Measurements from ENCODE around the gene ZBTB16. TPM values are rescaled to one million over a fixed set of nuclear protein-coding genes. Genes with fewer than 3 reads are reported as not detected.

The ZBTB16 gene
- polyA plus RNA-seq, 1 donor from 2014 or later: 0.45 TPM

DNA sequence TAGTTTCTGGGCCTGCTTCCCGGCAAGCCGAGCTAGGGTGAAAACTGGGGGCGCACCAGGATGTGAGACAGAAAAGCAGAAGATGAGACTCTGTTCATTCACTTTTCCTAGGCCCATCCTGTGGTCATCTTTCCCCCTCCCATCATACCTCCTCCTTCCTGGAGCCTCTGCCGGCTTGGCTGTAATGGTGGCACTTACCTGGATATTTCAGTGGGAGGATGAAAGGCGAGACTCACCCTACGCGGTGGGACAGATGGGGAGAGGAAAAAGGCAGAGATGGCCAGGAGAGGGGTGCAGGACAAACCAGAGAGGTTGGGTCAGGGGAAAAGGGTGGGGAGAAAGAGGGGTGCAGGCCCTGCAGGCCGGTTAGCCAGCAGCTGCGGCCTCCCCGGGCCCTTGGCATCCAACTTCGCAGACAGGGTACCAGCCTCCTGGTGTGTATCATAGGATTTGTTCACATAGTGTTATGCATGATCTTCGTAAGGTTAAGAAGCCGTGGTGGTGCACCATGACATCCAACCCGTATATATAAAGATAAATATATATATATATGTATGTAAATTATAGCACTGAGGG is 195.1 kb downstream of the ZBTB16 start:
- Histone ChIP-seq H3K9ac (ENCODE audit: low read length) (no peak overlapping the region), H3K79me2 (replicated peaks; ENCODE audit: insufficient read depth, low read length) (no peaks in the 10 kb centered on the region), H3K9me2 (ENCODE audit: insufficient read depth, low read length) (no peaks in the 10 kb centered on the region), H3K27ac (ENCODE audit: low read length) (no peak overlapping the region), H2AFZ (ENCODE audit: low read depth, low read length) (no peak overlapping the region), H4K20me1 (ENCODE audit: insufficient read depth) (no peaks in the 10 kb centered on the region), H3K4me2 (ENCODE audit: low read length) (no peak overlapping the region), H3K36me3 (ENCODE audit: insufficient read depth, low read length) (no peaks in the 10 kb centered on the region), H3K9me3 (ENCODE audit: low read length) (no peaks in the 10 kb centered on the region), H3K27me3 (ENCODE audit: insufficient read depth, low read depth, low read length) (no peaks in the 10 kb centered on the region), H3K4me3 (ENCODE audit: low read length) (no peak overlapping the region), H3F3A (ENCODE audit: insufficient read depth, low read length, poor library complexity, severe bottlenecking) (no peaks in the 10 kb centered on the region)
- no peak for TF ChIP-seq MXI1 (conservative IDR thresholded peaks at IDR 0.05; ENCODE audit: poor library complexity, severe bottlenecking)
- no peak for TF ChIP-seq POLR2AphosphoS5 (IDR thresholded peaks at IDR 0.05)
- TF ChIP-seq, protein P1, sequence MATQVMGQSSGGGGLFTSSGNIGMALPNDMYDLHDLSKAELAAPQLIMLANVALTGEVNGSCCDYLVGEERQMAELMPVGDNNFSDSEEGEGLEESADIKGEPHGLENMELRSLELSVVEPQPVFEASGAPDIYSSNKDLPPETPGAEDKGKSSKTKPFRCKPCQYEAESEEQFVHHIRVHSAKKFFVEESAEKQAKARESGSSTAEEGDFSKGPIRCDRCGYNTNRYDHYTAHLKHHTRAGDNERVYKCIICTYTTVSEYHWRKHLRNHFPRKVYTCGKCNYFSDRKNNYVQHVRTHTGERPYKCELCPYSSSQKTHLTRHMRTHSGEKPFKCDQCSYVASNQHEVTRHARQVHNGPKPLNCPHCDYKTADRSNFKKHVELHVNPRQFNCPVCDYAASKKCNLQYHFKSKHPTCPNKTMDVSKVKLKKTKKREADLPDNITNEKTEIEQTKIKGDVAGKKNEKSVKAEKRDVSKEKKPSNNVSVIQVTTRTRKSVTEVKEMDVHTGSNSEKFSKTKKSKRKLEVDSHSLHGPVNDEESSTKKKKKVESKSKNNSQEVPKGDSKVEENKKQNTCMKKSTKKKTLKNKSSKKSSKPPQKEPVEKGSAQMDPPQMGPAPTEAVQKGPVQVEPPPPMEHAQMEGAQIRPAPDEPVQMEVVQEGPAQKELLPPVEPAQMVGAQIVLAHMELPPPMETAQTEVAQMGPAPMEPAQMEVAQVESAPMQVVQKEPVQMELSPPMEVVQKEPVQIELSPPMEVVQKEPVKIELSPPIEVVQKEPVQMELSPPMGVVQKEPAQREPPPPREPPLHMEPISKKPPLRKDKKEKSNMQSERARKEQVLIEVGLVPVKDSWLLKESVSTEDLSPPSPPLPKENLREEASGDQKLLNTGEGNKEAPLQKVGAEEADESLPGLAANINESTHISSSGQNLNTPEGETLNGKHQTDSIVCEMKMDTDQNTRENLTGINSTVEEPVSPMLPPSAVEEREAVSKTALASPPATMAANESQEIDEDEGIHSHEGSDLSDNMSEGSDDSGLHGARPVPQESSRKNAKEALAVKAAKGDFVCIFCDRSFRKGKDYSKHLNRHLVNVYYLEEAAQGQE (IDR thresholded peaks at IDR 0.05; ENCODE audit: borderline replicate concordance): no peak
- no peak for TF ChIP-seq SMC3 (conservative IDR thresholded peaks at IDR 0.05; ENCODE audit: poor library complexity)

DNA sequence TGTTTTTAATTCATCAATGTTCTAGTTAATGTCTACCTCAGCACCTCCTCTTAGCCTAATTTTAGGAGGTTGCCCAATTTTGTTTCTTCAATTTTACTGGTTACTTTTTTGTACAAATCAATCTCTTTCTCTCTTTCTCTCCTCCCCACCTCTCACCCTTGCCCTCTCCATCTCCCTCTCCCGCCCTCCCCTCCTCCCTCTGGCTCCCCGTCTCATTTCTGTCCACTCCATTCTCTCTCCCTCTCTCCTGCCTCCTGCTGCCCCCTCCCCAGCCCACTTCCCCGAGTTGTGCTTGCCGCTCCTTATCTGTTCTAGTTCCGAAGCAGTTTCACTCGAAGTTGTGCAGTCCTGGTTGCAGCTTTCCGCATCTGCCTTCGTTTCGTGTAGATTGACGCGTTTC is 195.8 kb downstream of the ZBTB16 start:
- Histone ChIP-seq H3K9me2 (ENCODE audit: insufficient read depth, low read length) (no peaks in the 10 kb centered on the region), H3K27ac (ENCODE audit: low read length) (no peak overlapping the region), H3K79me2 (replicated peaks; ENCODE audit: insufficient read depth, low read length) (no peaks in the 10 kb centered on the region)

More for the DNA sequence above, 195.8 kb downstream of the ZBTB16 start:
- no peaks in the 10 kb centered on the region for H3F3A ChIP-seq (ENCODE audit: insufficient read depth, low read length, poor library complexity, severe bottlenecking)
- no peaks in the 10 kb centered on the region for H3K9me3 ChIP-seq (ENCODE audit: low read length)
- H3K9ac ChIP-seq (ENCODE audit: low read length): no peak overlapping the region
- H3K4me3 ChIP-seq (ENCODE audit: low read length): no peak overlapping the region
- no peak for TF ChIP-seq EP300 (conservative IDR thresholded peaks at IDR 0.05; ENCODE audit: poor library complexity, severe bottlenecking)
- no peak for TF ChIP-seq POLR2AphosphoS5 (IDR thresholded peaks at IDR 0.05)
- no peak for TF ChIP-seq RAD21 (conservative IDR thresholded peaks at IDR 0.05)
- no peak for TF ChIP-seq SMC3 (conservative IDR thresholded peaks at IDR 0.05; ENCODE audit: poor library complexity)
- TF ChIP-seq MXI1 (conservative IDR thresholded peaks at IDR 0.05; ENCODE audit: poor library complexity, severe bottlenecking): no peak
- TF ChIP-seq, protein P2, sequence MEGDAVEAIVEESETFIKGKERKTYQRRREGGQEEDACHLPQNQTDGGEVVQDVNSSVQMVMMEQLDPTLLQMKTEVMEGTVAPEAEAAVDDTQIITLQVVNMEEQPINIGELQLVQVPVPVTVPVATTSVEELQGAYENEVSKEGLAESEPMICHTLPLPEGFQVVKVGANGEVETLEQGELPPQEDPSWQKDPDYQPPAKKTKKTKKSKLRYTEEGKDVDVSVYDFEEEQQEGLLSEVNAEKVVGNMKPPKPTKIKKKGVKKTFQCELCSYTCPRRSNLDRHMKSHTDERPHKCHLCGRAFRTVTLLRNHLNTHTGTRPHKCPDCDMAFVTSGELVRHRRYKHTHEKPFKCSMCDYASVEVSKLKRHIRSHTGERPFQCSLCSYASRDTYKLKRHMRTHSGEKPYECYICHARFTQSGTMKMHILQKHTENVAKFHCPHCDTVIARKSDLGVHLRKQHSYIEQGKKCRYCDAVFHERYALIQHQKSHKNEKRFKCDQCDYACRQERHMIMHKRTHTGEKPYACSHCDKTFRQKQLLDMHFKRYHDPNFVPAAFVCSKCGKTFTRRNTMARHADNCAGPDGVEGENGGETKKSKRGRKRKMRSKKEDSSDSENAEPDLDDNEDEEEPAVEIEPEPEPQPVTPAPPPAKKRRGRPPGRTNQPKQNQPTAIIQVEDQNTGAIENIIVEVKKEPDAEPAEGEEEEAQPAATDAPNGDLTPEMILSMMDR (IDR thresholded peaks at IDR 0.05; ENCODE audit: poor library complexity, severe bottlenecking): no peak
- TF ChIP-seq TAF1 (IDR thresholded peaks at IDR 0.05; ENCODE audit: low read depth): no peak
- no peak for TF ChIP-seq EZH2 (IDR thresholded peaks at IDR 0.05; ENCODE audit: borderline replicate concordance, insufficient read depth, low read length, poor library complexity, severe bottlenecking)
- TF ChIP-seq, protein P1 (IDR thresholded peaks at IDR 0.05; ENCODE audit: borderline replicate concordance): no peak
- no peaks in the 10 kb centered on the region for H3K27me3 ChIP-seq (ENCODE audit: insufficient read depth, low read depth, low read length)
- no peak overlapping the region for H3K4me2 ChIP-seq (ENCODE audit: low read length)
- H2AFZ ChIP-seq (ENCODE audit: low read depth, low read length): no peak overlapping the region
- H4K20me1 ChIP-seq (ENCODE audit: insufficient read depth): no peaks in the 10 kb centered on the region
- no peaks in the 10 kb centered on the region for H3K36me3 ChIP-seq (ENCODE audit: insufficient read depth, low read length)
